GM13976 (cell line): ENCODE measurements around the gene SAP25.

Experiments
- DNase-seq: peaks from one replicate; pipeline ENCODE4 v3.0.0; 2012; ENCODE audit warnings: low spot score
- in situ Hi-C: fragments of 300-500 bp; cut with MboI; formaldehyde crosslinking; loops from one replicate; pipeline ENCODE4 v1.12.0; 2022; ENCODE audit warnings: low sequenced_read_pairs, mixed read lengths, inconsistent platforms; ENCODE audit not compliant: unreplicated experiment
- TF ChIP-seq, protein P1 (sequence below): IDR thresholded peaks from 2 replicates; pipeline ENCODE4 v1.5.1; 2012; ENCODE audit warnings: borderline replicate concordance, mild to moderate bottlenecking; ENCODE audit not compliant: insufficient read depth; ENCODE audit errors: extremely low read depth, missing control alignments, control extremely low read depth

SAP25 gene

DNA sequence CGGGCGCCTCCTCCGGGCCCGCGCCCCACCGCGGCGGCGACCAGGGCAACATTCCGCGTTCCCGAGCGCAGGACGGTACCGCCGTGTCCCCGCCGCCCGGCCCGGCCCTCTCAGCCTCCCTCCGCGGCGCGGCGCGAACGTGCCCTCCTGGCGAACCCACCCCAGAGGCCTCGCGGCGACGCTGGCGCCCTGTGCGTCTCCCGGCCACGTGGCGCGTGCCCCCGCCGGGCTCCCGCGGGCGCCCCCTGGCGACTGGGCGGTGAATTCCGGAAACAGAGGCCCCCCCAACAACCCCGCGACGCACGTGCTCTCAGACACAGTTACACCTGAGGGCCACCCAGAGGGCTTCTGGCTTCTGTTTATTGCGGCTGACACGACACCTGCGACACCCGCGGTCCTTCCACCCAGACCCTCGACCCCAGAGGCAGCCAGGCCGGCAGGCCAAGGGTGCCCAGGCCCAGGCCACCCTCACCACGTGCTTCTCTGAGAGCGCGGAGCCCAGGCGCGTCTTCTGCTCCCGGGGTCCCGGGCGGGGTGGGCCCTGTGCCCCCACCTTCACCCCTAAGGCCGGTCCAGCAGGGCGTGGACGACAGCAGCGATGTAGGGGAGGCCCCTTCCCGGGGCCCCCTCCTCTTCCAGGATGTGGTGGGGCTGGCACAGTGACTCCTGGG is at the start of gene SAP25:
Gene SAP25 (minus strand): TSS at position 210 of the 671 bp plus-strand sequence. CDS start 158 bp downstream, at position 52.
- in situ Hi-C loops, result loop anchor here (25.0 kb wide), 1 partner anchor 112 kb away; the partner anchor contains the start of gene SPACDR
- DNase-seq, result no peak
- TF ChIP-seq, protein P1, sequence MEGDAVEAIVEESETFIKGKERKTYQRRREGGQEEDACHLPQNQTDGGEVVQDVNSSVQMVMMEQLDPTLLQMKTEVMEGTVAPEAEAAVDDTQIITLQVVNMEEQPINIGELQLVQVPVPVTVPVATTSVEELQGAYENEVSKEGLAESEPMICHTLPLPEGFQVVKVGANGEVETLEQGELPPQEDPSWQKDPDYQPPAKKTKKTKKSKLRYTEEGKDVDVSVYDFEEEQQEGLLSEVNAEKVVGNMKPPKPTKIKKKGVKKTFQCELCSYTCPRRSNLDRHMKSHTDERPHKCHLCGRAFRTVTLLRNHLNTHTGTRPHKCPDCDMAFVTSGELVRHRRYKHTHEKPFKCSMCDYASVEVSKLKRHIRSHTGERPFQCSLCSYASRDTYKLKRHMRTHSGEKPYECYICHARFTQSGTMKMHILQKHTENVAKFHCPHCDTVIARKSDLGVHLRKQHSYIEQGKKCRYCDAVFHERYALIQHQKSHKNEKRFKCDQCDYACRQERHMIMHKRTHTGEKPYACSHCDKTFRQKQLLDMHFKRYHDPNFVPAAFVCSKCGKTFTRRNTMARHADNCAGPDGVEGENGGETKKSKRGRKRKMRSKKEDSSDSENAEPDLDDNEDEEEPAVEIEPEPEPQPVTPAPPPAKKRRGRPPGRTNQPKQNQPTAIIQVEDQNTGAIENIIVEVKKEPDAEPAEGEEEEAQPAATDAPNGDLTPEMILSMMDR, result no peak

DNA sequence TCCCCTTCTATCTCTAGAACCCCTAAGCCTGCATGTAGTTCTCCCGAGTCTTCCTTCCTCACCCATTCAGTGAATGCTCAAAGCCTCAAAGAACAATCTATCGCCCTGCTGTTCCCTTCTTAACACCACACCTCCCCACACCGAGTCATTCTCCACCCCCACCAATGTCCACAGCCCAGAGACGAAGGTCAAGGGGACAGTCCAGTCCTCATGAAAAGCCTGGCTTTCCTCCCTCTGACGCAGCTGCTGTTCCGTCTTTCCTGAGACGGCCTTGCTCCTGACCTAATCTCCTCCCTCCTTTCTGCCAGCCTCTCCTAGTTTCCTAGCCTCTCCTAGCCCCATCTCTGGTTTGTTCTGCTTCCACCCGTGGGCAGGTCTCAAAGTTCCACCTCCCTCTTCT is 47.9 kb upstream of the SAP25 start:
- TF ChIP-seq, protein P1, result no peak
- no peak for DNase-seq
- in situ Hi-C loops, result no loop called here

DNA sequence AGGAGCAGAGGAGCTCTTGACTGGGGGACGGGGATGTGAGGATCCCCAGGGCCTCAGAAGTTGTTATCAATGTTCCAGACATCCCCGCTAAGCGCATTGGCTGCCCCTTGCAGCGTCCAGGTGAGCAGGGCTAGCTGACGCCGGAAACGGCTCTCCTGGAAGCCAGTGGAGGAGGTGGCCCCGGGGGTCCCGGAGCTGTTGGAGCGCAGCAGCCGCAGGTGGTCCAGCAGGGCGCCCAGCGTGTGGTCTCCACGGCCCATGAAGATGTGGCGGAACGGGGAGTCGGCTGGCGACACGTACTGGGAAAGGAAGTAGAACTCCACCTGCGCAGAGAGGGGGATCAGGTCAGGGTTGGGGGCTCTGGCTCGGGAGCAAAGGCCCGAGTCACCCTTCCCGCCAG is 47.1 kb upstream of the SAP25 start:
- no peak for DNase-seq
- in situ Hi-C loops, result no loop called here
- TF ChIP-seq, protein P1, result no peak

DNA sequence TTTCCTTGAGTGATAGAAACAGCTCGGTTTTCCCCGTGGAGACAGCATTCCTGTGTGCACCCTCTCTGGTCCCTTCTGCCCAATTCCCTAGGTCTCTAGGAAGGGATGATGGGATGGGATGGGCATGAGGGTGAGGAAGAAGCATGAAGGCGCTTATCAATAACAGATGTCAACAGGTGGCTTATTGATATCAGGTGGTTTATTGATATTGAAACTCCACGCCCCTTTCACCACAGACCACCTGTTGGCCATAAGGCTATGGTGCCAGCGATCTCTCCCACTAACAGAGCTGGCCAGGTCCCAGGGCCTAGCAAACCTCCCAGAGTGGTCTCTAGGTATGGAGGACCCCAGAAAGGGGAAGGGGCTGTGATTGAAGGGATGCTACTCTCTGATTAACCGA is 46.5 kb upstream of the SAP25 start:
- in situ Hi-C loops, result no loop called here
- TF ChIP-seq, protein P1, result no peak
- no peak for DNase-seq

DNA sequence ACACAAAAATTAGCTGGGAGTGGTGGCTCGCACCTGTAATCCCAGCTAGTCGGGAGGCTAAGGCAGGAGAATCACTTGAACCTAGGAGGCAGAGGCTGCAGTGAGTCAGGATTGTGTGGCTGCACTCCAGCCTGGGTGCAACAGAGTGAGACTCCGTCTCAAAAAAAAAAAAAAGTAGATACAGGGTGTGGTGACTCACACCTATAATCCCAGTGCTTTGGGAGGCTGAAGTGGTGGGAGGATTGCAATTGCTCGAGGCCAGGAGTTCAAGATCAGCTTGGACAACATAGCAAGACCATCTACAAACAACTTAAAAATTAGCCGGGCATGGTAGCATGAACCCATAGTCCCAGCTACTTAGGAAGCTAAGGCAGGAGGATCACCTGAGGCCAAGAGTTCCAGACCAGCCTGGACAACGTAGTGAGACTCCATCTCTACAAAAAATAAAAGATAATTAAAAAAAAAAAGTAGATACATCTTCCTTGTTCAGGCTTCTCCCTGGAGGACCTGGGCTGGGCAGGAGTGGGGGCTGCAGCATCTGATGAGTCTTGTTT is 40.7 kb upstream of the SAP25 start:
- TF ChIP-seq, protein P1, result no peak
- DNase-seq, result no peak
- in situ Hi-C loops, result no loop called here

DNA sequence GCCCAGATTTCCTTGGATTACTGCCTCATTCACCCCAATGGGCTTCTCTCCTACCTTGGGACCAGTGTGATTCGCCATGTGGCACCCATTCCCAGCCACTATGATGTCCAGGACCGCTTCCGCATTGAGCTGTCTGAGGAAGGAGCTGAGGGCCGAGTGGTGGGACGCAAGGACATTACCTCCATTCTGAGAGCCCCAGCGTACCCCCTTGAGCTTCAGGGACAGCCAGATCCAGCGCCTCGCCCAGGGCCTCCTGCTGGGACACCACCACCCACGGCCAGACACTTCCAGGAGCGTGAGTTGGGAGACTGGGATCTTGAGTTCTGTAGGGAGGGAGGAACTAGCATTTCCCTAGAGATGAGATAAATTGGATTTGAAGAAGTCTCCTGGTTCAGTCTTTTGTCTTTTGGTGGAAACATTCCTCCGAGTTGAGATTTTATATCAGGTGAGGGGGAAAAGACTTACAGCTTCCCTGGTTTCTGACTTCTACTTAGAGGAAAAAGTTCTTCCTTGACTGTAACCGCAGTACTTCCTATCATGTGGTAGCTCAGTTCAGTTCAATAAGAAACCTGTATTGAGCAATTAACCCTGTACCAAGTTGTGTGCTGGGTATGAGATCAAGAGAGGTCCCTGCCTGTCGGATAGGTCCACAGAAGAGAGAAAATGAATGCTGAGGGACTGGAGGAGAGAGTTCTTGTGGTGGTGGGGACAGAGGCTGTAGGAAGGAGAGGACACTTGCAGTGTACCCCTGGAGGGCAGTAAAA is 39.9 kb upstream of the SAP25 start:
- TF ChIP-seq, protein P1, result no peak
- no peak for DNase-seq
- in situ Hi-C loops, result no loop called here
